Hepatocyte (in vitro differentiated cells): ENCODE data around the gene ADIPOR2. TPM values are rescaled to one million over a fixed set of nuclear protein-coding genes. Genes with fewer than 3 reads are reported as not detected.

Source experiments
- DNase-seq: peaks from one replicate; pipeline ENCODE4 v3.0.0-alpha.2; 2016; ENCODE audit warnings: low spot score
- H2AFZ ChIP-seq: fragments of 200-600 bp; sonication (generic); 2 replicates; pipeline ENCODE4 v1.6.0; 2016; ENCODE audit warnings: antibody characterized with exemption, mild to moderate bottlenecking
- H3K27ac ChIP-seq: fragments of 200-600 bp; sonication (generic); 2 replicates; pipeline ENCODE4 v1.5.1; 2016; ENCODE audit warnings: mild to moderate bottlenecking
- H3K27me3 ChIP-seq: fragments of 200-600 bp; sonication (generic); 2 replicates; pipeline ENCODE4 v1.6.1; 2016
- H3K36me3 ChIP-seq: fragments of 200-600 bp; sonication (generic); replicated peaks from 2 replicates; pipeline ENCODE4 v1.5.1; 2016; ENCODE audit warnings: low read depth; ENCODE audit not compliant: insufficient read depth
- H3K4me1 ChIP-seq: fragments of 200-600 bp; sonication (generic); 2 replicates; pipeline ENCODE4 v1.5.1; 2016; ENCODE audit warnings: mild to moderate bottlenecking, moderate library complexity; ENCODE audit not compliant: insufficient read depth
- H3K4me2 ChIP-seq: fragments of 200-600 bp; sonication (generic); 2 replicates; pipeline ENCODE4 v1.6.0; 2016
- H3K4me3 ChIP-seq: fragments of 200-600 bp; sonication (generic); 2 replicates; pipeline ENCODE4 v1.5.1; 2016; ENCODE audit warnings: mild to moderate bottlenecking
- H3K79me2 ChIP-seq: fragments of 200-600 bp; sonication (generic); 2 replicates; pipeline ENCODE4 v1.6.0; 2017; ENCODE audit warnings: mild to moderate bottlenecking
- H3K9me2 ChIP-seq: fragments of 200-600 bp; sonication (generic); replicated peaks from 2 replicates; pipeline ENCODE4 v1.6.0; 2017; ENCODE audit warnings: mild to moderate bottlenecking; ENCODE audit not compliant: insufficient read depth
- H3K9me3 ChIP-seq: fragments of 200-600 bp; sonication (generic); 2 replicates; pipeline ENCODE4 v1.5.1; 2016; ENCODE audit warnings: low read depth, mild to moderate bottlenecking
- H4K20me1 ChIP-seq: fragments of 200-600 bp; sonication (generic); 2 replicates; pipeline ENCODE4 v1.6.0; 2016; ENCODE audit warnings: mild to moderate bottlenecking; ENCODE audit not compliant: insufficient read depth, poor library complexity, severe bottlenecking
- CTCF ChIP-seq: fragments of 200-600 bp; sonication (generic); IDR thresholded peaks from 2 replicates; pipeline ENCODE4 v1.5.1; 2016; ENCODE audit warnings: antibody characterized with exemption, mild to moderate bottlenecking; ENCODE audit not compliant: poor library complexity
- EZH2 ChIP-seq: fragments of 200-600 bp; sonication (generic); IDR thresholded peaks from 2 replicates; pipeline ENCODE4 v1.6.1; 2016; ENCODE audit warnings: antibody characterized with exemption, mild to moderate bottlenecking, borderline replicate concordance
- EZH2phosphoT487 ChIP-seq: fragments of 200-600 bp; sonication (generic); IDR thresholded peaks from one replicate; pipeline ENCODE4 v1.6.1; 2018; ENCODE audit warnings: antibody characterized with exemption, mild to moderate bottlenecking, low read depth, moderate library complexity; ENCODE audit not compliant: unreplicated experiment, severe bottlenecking
- WGBS: methylation state at CpG from one replicate; pipeline ENCODE4 v1.1.6; 2016; ENCODE audit warnings: low lambda C conversion rate; ENCODE audit errors: missing lambda C conversion rate; 5-methylcytosine and 5-hydroxymethylcytosine counted together
- polyA plus RNA-seq: library from polyadenylated mRNA; unstranded; fragments of >200 nt; fragmentation: Nextera tagmentation; extraction: Ambion mirVana; gene quantifications from 2 replicates; pipeline ENCODE4 v1.2.1, GENCODE V29; 2016
- total RNA-seq: library from RNA; depleted of rRNA; stranded (reverse); fragments of >200 nt; gene quantifications from 2 replicates; pipeline ENCODE4 v1.2.3, GENCODE V29; 2014

The ADIPOR2 gene
- total and polyA plus RNA-seq, 2 experiments from 2014 or later: 10.4 to 47.3 TPM

DNA sequence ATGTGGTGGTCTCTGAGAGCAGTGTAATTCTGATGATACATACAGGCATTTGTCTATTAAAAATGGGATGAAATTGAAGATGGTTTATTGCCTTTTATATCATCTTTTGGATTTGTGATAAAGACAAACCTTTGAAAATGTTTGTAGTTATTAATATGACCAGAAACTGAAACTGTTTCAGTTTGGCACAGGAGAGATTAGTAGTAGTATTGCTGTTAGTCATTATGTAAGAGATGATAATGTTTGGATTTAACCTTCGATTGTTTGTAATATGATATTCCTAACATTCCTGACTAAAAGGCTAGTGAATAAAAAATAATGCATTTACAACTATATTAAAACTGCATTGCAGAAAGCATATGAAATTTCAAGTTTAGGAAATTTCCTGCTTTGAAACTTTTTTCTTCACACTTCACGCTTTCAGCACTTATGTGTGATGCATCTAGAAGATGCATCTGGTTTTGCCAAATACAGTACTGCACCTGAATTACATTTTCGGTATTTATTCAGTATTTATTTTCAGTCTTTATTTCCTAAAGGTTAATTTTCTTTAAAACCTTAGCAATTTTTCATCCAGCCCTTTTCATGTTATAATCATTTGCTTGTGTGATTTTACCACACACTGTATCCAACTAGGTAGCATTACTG lies 25.5 kb downstream of the ADIPOR2 start:
- peaks cover 7% of the 10 kb centered on the region for H3K4me1 ChIP-seq
- H3K9me2 ChIP-seq: no peaks in the 10 kb centered on the region
- no peaks in the 10 kb centered on the region for H3K27me3 ChIP-seq
- H3K79me2 ChIP-seq: peaks cover 92% of the 10 kb centered on the region
- H3K4me3 ChIP-seq: no peak overlapping the region
- TF ChIP-seq EZH2phosphoT487 (no peak), EZH2 (no peak)
- H3K27ac ChIP-seq: no peak overlapping the region
- H2AFZ ChIP-seq: no peak overlapping the region
- H3K9me3 ChIP-seq: no peaks in the 10 kb centered on the region
- DNase-seq: no peak
- H3K36me3 ChIP-seq: no peaks in the 10 kb centered on the region
- 79% methylated on average over 3 of the region's 3 CpGs for WGBS
- no peak overlapping the region for H3K4me2 ChIP-seq
- peaks cover 65% of the 10 kb centered on the region for H4K20me1 ChIP-seq

GRCh38 chr12:1716911-1717310 lies 26.0 kb downstream of the ADIPOR2 start:
- Histone ChIP-seq H3K27me3 (no peaks in the 10 kb centered on the region), H3K36me3 (no peaks in the 10 kb centered on the region), H4K20me1 (peaks cover 71% of the 10 kb centered on the region), H3K79me2 (peaks cover 95% of the 10 kb centered on the region), H3K4me3 (no peak overlapping the region), H3K4me1 (peaks cover 4% of the 10 kb centered on the region), H3K9me2 (no peaks in the 10 kb centered on the region), H3K27ac (no peak overlapping the region), H3K4me2 (no peak overlapping the region), H3K9me3 (no peaks in the 10 kb centered on the region), H2AFZ (no peak overlapping the region)
- TF ChIP-seq EZH2phosphoT487 (no peak), CTCF (no peak), EZH2 (no peak)
- no peak for DNase-seq

GRCh38 chr12:1719139-1719538 lies 28.3 kb downstream of the ADIPOR2 start:
- Histone ChIP-seq H3K9me2 (no peaks in the 10 kb centered on the region), H3K4me3 (no peak overlapping the region), H4K20me1 (peaks cover 63% of the 10 kb centered on the region), H3K4me1 (peaks cover 4% of the 10 kb centered on the region), H3K36me3 (no peaks in the 10 kb centered on the region), H2AFZ (no peak overlapping the region), H3K9me3 (no peaks in the 10 kb centered on the region), H3K27me3 (no peaks in the 10 kb centered on the region), H3K27ac (no peak overlapping the region), H3K79me2 (peaks cover 99% of the 10 kb centered on the region), H3K4me2 (no peak overlapping the region)
- DNase-seq: no peak
- TF ChIP-seq CTCF (no peak), EZH2phosphoT487 (no peak), EZH2 (no peak)

- DNase-seq: no peak
- Histone ChIP-seq H3K27me3 (no peaks in the 10 kb centered on the region), H3K79me2 (peaks cover 98% of the 10 kb centered on the region), H3K9me3 (no peaks in the 10 kb centered on the region), H3K4me3 (no peak overlapping the region), H3K4me2 (no peak overlapping the region), H3K4me1 (peaks cover 4% of the 10 kb centered on the region), H3K36me3 (no peaks in the 10 kb centered on the region), H2AFZ (no peak overlapping the region), H4K20me1 (peaks cover 57% of the 10 kb centered on the region), H3K27ac (no peak overlapping the region), H3K9me2 (no peaks in the 10 kb centered on the region)
- 81% methylated on average over 3 of the region's 3 CpGs for WGBS
- TF ChIP-seq EZH2: no peak
Observed at GRCh38 chr12:1720494-1720893, 29.6 kb downstream of the ADIPOR2 start.
